ENCODE measurements around the gene FGF21. TPM values are rescaled to one million over a fixed set of nuclear protein-coding genes. Genes with fewer than 3 reads are reported as not detected.
"Not testable (repeated sequence)": the region's sequence is repeated elsewhere in the genome, so short reads cannot be mapped to it uniquely, and the experiment has no call there.

FGF21 gene
- total RNA-seq, result not detected
- long read RNA-seq, donor 1, result 0 reads
- long read RNA-seq, donor 2, result 0 reads

DNA sequence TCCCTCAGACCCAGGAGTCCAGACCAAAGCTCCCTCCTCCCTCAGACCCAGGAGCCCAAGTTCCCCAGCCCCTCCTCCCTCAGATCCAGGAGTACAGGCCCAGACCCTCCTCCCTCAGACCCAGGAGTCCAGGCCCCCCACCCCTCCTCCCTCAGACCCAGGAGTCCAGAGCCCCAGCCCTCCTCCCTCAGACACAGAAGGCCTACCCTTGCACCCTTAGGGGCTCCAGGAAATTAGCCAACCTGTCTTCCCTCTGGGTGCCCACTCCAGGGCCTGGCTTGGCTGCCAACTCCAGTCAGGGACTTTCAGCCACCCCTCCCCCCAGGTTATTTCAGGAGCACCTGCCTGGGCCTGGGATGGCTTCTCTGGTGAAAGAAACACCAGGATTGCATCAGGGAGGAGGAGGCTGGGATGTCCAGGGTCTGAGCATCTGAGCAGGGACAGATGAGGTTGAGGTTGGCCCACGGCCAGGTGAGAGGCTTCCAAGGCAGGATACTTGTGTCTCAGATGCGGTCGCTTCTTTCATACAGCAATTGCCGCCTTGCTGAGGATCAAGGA lies at the start of gene FGF21:
Gene FGF21, plus strand, starts transcription at position 441 of the 558 bp plus-strand sequence. CDS start 713 bp downstream, outside the sequence.
- intact Hi-C loops (cut with DNase I), result no loop called here
- no peak for DNase-seq (ENCODE audit: low spot score)

- intact Hi-C loops (cut with DNase I), result no loop called here
- DNase-seq (ENCODE audit: low spot score), result no peak
These were observed 46.9 kb upstream of the FGF21 start for GRCh38 chr19:48708471-48708870.

DNA sequence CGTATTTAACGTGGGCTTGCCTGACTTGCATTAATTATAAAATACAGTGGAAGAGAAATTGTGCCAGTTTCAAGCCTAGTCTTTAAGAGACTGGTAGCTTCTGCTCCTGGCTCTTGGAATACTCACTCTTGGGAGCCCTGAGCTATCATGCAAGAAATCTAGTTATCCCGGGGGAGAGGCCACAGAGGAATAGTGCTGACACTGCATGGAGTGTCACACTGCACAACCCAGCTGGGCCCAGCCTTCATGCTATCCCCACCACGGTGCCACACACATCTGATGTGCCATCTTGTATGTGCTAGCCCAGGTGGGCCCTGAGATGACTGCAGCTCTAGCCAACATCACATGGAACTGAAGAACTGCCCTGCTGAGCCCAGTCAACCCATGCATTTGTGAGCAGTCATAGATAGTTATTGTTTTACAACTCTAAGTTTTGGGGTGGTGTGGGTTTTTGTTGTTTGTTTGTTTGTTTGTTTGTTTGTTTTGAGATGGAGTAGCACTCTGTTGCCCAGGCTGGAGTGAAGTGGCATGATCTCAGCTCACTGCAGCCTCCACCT lies 44.1 kb upstream of the FGF21 start:
- intact Hi-C loops (cut with DNase I), result no loop called here
- DNase-seq (ENCODE audit: low spot score), result no peak

GRCh38 chr19:48713041-48713863 lies 42.1 kb upstream of the FGF21 start:
- intact Hi-C loops (cut with DNase I), result no loop called here
- no peak for DNase-seq (ENCODE audit: low spot score)

DNA sequence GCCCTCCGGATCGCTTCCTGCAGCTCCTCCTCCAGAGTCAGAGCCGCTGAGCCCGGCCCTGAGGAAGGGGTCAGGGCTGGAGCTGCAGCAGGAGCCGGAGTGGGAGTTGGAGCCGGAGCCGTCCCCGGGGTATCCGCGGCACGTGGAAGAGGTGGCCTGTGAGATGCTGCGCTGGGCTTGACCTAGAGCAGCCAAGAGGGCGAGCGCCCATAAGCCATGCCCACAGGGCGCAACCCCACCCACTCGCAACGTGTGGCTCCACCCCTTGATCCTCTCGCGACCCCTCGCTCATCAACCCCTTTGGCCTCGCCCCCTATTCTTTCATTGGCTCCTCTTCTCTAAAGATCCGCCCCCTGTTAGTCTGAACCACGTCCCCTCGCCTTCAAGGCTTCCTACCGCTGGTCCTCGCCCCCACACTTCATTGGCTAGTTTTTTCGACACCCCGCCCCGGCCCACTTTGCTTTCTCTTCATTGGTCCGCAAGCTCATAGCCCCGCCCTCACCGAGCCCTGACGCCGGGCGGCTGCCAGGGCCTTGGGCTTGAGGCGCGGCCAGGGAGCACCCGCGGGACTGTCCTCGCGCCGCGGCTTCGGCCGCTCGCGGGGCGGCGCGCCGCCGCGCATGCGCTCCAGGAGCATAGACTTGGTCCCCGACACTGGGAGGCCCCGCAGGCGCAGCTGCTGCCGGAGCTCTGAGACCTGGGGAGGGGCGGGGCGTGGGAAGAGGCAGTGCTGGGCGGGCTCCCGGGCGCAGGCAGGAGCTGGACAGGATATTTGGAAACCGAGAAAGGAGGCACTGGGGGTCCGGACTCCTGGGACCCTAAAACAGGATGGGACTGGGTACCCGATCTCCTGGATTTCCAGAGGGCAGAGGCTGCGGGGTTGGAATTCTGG lies 41.2 kb upstream of the FGF21 start:
- intact Hi-C loops (cut with DNase I), result loop anchor here in 1 of 2 donors (1.0 kb wide), 1 partner anchor 17 kb away; no protein-coding TSS in a partner anchor
- peak; percentile 99 for DNase-seq (ENCODE audit: low spot score)

DNA sequence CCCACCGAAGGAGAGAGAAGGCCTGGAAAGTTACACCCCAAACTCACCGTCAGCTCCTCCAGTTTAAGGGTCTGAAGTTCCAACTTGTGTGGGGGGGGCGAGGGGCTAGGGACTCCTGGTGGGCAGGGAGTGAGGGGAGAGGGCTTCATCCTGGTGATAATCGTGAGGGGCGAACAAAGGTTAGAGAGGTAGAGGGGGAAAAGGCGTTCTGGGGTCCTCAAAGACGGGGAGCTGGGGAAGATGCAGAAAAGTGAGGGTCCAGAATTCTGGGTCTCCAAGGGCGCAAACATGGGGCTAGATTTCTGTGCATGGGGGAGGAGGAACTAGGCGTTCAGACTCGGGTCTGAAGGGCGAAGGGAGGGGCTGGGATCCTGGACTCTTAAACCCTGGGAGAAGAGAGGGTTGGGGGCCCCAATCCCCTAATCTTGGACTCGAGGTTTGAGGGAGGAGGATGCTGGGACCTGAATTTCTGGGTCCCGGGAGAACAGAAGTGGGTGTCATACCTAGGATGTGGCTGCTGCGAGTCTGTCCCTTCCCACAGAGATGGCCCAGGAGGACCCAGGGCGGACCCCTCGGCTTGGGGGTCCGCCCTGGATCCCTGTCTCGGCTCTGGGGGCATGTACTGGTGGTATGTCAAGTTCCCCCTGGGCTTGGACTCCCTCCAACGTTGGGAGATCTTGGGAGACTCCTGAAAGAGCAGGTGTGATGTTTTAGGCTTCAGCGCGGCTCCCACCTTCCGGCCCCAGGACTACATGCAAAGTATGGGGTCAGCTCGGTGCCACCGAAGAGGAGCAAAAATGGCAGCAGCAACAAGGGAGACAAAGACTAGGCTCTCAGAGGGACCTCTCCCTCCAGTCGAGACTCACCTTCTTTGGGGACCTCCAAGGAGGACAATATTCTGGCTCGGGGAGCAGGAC lies 40.3 kb upstream of the FGF21 start:
- intact Hi-C loops (cut with DNase I), result loop anchor here in 1 of 2 donors (1.0 kb wide), 1 partner anchor 16 kb away; no protein-coding TSS in a partner anchor
- DNase-seq (ENCODE audit: low spot score), result no peak

- no peak for DNase-seq (ENCODE audit: low spot score)
- intact Hi-C loops (cut with DNase I), result no loop called here
These were observed 39.6 kb upstream of the FGF21 start for GRCh38 chr19:48715681-48716171.

- intact Hi-C loops (cut with DNase I), result no loop called here
- no peak for DNase-seq (ENCODE audit: low spot score)
These were observed 38.6 kb upstream of the FGF21 start for GRCh38 chr19:48716562-48717291.

- DNase-seq (ENCODE audit: low spot score); intact Hi-C loops (cut with DNase I): not testable (repeated sequence)
These were observed 37.2 kb upstream of the FGF21 start for GRCh38 chr19:48718106-48718505.

DNA sequence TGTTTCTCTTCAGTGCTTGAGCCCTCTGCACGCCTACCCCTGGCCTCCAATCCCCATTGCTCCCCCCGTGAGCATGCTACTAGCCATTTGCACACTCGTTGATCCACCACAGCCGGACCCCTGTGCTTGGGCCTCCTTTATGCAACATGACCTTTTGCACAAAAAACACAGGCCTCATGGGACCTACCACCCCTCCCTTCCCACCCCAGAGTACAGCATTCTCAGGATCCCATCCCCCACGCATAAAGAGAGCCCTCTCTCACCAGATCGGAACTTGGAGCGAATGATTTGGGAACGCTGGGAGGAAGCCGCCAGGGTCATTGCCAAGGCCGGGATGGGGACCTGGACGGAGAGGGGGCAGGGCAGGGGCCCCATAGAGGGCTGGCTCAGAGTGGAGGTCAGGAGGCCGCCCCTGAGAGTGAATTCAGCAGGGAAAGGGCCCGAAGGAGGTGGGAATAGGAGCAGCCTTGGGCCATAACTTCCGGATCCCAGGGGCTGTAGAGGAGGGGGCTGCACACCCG lies 36.6 kb upstream of the FGF21 start:
- intact Hi-C loops (cut with DNase I), result no loop called here
- DNase-seq (ENCODE audit: low spot score), result no peak

DNA sequence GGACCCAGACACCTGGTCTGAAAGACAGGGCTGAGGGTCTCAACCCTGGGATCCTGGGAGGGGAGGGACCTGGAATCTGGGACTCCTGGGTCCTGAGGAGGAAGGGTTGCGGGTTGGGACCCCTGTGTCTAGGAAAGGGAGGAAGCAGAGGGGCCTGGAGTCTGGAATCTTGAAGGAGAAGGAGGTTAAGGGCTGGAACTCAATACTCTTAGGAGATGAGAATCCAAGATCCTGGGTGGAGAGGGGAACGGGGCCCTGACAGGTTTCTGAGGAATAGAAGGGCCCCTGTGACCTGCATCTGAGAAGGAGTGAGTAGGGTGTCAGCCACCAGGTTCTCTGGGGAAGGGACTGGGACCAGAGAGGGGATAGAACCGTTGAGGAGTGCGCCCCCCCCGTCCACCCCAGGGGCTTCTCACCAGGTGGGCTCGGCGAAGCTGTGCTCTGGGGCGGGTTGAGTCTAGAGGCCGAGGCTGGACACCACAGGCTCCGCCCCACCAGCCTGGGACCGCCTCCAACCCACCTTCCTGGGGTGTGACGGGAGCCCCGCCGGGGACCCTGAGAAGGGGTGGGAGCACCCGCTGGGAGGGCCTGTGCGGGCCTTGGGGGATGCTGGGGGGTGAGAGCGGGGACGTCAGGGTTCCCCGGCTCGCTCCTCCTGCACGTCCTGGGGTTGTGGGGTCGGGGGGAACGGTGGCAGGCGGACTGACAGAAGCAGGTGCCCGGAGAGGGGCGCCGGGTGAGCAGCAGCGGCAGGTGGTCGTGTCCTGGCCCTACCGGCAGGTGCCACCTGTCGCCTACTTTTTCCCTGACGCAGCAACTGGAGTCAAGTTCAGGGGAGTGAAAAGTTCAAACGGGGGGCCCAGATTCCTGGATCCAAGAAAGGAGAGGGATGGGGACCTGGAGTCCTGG lies 35.8 kb upstream of the FGF21 start, which contains the start of gene MAMSTR:
Gene MAMSTR, minus strand, starts transcription at position 463 of the 909 bp plus-strand sequence. CDS start 694 bp downstream, outside the sequence.
- intact Hi-C loops (cut with DNase I), result no loop called here
- no peak for DNase-seq (ENCODE audit: low spot score)

DNA sequence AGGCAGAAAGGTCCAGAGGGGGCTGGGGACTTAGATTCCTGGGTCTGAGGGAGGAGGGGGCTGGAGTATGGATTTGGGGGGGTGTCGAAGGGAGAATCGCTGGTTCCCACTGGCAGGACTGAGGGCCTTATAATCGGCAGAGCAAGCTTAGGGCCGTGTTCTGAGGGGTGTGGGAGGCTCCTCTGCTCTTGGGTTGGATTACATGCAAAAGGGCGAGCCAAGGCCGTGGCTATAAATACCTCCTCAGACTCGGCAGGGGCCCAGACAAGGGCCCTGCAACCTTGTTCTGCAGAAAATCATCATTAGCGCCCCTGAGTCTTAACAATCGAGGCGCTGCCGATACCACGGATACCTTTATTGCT lies 35.1 kb upstream of the FGF21 start:
- intact Hi-C loops (cut with DNase I), result no loop called here
- no peak for DNase-seq (ENCODE audit: low spot score)

GRCh38 chr19:48720613-48721296 lies 34.6 kb upstream of the FGF21 start:
- DNase-seq (ENCODE audit: low spot score), result peak; percentile 99
- intact Hi-C loops (cut with DNase I), result no loop called here

- intact Hi-C loops (cut with DNase I), result no loop called here
- no peak for DNase-seq (ENCODE audit: low spot score)
These were observed 33.1 kb upstream of the FGF21 start for GRCh38 chr19:48722196-48722708.
